8988T (cell line): ENCODE measurements around the gene PACRG.

Source experiments
- DNase-seq: peaks from one replicate; pipeline ENCODE4 v3.0.0; 2011

Gene PACRG

DNA sequence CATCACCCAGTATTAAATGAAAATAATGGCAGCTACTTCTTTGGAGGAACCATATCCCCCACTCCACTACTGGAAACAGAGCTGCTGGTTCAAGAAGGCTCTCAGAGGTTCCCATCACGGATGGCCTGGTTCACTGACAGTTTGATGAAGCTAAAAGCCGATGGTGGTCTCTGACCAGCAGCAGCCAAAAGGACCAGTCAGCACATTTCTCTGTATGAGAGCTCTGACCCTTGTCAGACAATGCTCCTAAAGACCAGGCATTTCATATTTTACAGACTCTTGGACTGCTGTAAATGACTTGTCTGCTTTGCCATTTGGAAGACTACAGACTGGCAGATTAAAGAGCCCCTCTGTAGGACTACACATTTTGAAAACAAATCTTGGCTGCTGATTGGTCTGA, 16.8 kb upstream of the PACRG start:
- no peak for DNase-seq

DNA sequence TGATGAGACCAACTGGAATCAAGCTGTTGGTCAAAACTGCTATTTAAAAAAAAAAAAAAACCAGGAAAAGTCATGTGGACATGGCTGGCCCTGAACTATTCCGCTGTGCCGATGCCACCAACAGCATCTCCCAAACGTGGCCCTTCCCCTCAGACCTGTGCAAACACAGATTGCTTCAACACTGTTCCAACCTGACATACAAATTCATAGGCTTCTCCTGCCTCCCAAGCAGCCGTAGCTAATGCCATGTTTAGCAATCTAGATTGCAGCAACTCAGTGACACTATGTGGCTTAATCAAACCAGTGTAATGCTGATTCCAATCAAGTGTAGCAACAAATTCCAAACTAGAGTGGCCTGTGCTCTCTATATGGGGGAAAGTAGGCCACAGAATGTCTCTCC, 16.4 kb upstream of the PACRG start:
- DNase-seq: no peak

DNA sequence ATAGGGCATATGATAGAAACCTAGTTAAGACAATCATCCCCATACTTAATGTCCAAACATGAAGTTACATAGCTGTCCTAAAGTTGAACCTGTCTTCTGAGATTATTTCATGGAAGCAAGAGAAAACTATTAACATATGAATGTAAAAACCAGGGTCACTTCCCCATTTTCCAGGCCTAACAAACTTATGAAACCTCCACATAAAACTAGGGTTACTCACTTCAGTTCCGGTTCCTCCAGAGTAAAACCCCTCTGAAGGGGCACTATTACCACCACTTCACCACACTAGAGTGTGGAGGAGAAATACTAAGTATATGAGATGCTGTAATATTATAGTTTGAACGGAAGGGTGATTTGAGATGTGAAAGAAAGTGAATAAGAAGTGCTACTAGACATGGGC, 15.1 kb upstream of the PACRG start:
- no peak for DNase-seq

DNA sequence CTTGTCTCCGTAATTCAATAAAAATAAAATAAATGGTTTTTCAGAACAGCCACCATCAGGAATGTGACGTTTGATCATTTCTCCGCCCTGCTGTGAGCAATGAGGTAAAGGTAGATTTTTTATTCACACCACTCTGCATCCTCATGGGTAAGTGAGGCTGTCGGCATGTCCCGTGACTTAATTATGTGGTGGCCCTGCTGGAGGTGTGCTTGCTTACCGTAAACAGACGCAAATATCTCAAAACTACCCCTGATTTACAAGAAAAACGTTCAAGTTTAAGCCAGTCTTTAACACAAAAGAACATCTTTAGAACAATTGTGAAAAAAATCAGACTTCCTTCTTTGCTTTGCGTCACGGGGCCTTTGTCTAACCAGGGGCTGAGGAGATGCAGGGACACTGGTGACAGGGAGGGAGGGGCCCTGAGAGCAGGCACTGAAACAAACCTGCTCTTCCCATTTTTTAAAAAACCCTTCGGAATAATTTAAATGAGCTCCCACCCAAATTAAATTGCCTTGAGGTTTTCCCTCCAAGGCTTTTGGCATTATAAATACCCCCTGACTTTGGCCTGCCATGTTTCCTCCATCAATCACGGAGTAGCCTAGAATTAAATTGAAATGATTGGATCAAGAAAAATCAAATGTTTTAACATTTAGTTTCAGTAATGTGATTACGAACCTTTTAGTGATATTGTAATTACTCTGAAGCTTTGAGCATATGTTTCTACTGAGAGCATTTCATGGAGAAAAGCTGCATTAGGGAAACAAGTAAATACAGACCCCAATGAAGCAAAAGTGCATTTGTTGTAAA, 13.6 kb upstream of the PACRG start:
- DNase-seq: no peak

DNA sequence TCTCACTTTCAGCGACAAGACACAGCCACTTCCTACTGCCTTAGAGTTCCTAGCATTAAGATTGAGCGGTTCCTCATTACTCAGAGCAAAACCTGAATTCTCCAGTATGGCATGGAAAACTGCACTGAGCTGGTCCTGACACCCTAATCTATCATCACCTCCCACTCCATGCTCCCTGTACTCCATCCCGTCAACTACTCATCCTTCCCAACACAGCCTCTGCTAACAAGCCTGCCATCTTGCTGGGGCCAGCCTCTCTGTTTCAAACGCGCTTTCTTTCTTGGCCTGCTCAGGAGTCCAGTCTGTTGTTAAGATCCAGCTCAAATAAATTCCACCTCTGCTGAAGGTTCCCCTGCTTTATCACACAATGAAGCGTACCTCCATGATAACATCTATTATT, 12.2 kb upstream of the PACRG start:
- DNase-seq: no peak

DNA sequence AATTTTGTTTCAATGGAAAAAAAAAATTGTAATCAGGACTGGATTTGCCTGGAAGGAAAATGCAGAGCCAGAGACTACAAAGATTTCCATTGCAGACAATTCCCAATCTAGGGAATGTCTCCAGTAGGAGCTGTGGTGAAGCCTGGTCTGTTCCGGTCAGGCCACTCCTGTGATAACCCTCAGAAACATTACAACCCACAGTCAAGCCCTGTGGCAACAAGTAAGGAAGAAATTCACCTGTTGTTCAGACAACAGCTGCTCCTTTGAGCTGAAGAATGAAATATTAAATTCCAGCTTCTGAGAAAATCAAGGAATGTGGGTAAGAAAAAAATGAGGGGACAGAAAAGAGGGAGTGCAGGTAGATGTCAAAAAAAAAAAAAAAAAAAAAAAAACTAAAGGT, 8.2 kb upstream of the PACRG start:
- no peak for DNase-seq

DNA sequence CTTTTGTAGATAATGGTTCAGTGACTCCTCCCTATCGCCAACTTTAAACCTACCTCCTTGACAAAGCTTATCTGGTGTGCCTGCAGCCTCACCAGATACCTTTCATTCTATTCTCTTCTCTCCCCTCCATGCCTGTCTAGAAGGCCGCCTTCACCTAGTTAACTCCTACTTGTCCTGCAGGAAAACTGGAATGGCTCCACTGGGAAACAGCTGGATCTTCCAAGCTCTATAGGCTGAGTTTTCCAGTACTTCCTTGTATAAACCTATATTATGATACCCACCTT, 6.4 kb upstream of the PACRG start:
- DNase-seq: no peak

DNA sequence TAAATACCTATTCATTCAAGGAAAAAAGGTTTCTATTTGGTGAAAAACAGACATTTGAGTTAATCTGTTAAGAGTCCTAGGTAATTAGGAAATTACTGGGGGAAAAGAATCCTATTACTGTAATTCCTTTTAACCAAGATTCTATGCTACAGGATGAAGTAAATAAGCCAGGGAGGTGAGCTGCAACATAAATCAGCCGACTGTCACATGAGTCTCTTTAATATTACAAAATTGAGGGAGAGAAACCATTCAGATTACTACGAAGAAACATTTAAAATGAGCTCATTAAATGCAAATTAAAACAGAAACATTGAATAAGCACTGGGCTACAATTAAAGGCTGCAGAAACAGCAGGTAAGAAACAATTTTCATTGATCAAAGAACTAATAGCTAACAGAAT, 5.5 kb upstream of the PACRG start:
- DNase-seq: no peak

DNA sequence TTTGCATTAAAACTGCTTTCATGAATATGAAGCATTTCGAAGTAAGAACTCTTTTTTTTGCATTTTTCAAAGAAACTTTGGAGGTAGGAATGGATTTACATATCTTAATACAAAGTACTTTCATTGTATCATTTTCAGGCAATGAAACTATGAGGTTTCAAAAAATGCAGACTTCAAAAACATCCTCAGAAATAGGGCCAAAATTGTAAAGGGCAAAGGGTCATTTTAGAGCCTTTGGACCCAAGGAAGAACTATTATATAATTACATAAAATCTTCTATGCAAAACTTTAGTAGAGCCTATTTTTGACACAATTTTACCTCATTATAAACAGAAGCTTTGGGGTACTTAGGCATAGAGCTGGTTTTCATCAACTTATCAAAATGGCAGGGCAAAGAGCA, 5.1 kb upstream of the PACRG start:
- DNase-seq: no peak

DNA sequence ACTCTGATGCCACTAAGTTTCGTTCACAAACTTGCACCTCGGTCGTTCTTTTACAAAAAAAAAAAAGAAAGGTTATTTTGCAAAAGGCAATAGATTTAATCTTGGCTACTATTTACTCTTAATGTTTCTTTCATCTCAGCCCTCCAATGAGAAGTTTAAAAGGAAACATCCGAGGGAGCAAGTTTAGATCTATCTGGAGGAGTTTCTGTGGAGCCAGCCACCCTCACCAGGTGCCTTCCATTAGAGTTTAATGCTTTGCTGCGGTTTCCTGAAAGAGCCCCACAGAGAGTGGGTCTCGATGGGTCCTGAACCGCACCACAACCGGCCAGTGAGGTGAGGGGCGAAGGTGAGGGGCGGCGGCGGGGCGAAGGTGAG, 840 bp upstream of the PACRG start:
- DNase-seq: no peak

DNA sequence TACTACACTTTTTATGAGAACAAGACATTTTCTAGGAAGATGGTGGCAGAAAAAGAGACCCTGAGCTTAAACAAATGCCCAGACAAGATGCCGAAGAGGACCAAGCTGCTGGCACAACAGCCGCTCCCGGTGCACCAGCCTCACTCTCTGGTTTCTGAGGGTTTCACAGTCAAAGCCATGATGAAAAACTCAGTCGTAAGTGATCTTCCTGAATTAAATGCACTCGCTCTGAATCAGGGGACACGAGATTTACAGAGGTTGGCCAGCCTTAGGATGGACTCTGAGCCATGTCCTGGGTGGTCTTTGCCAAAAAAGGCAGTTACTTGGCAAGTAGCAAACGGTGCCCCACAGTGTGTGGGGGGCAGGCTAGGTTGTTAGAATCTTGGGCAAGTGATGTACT, 423 bp downstream of the PACRG start:
- no peak for DNase-seq

DNA sequence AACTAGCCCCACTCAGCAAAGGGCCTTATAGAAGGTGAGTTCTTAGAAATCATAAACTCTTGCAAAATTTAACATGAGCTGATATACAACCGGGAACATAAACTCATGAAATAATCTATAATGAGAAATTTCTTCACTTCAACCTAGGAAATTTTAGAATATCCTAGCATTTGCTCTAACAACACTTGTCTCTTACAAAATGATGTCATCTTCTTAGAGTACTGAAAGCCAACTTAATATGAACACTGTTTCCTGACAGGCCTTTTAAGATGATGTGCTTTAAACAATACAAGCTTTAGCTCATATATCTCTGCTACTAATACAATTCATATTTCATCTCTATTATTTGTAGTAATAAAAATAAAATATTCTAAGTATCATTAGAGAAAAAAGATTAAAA, 932 bp downstream of the PACRG start:
- no peak for DNase-seq

DNA sequence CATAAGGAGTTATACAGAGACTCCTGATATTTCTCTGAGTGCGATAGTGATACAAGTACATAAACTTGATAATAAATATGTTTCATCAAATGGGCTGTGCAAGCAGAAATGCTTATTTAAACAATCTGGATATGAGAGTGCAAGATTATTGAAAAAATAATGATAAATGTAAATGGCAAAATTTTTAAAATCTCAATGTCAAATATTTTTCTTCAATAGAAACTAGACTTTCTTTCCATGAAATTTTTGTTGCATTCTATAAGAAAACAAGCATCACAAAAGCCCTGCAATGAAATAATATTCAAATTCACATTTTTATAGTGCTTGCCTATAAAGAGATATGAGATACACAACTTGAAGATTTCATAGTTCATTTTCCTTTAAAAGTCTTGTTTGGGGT, 2.7 kb downstream of the PACRG start:
- DNase-seq: no peak

DNA sequence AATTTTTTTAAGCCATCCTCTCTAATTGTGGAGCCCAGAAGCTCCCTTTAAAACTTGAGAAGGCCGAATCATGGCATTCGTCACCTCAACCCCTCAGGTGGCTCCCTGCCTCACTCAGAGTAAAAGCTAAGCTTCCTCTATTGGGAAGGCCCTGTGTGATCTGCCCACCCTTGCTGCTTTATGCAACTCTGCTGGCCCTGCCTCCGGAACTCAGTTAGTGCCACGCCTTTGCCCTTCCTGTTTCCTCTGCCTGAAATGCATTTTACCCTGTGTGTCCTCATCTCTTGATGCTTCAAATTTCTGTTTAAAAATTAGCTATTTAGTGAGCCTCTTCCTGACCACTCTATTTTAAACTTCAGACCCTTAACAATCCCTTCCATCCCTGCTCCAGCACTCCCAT, 5.7 kb downstream of the PACRG start:
- no peak for DNase-seq

DNA sequence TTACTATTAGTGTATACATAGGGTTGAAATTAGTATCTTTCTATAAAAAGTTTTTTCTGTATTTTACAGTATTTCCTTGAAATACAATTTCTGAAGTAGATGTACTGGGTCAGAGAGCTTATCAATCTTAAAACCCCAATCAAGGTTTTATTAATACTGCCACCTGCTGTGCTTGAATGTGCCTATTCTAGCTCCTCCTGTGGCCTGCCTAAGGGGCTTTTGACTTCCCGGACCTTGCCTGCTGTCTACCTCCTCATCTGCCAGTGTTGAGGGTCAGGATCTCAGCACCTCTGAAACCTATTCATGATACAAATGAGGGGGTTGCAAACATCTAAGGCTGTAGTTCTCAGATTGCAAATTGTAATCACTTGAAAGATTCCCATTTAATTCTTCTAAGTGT, 9.2 kb downstream of the PACRG start:
- no peak for DNase-seq

DNA sequence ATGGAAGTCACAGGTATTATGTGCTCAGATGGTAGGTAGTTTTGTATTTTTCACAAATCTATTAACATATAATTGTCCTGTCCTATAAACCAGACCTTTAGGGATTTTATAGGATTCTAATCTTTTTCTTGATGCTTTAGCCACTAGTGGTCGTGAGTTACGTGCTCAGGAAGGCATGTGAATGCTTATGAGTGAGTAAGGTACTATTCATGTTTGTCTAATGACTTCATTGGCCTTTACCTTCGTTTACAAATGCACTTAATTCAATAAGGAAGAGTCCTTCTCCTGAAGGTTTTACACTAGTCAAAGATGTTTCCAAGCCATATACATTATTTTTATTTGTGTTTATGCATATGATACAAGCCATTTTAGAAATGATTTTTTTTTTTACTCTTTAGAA, 23.0 kb downstream of the PACRG start:
- DNase-seq: no peak

DNA sequence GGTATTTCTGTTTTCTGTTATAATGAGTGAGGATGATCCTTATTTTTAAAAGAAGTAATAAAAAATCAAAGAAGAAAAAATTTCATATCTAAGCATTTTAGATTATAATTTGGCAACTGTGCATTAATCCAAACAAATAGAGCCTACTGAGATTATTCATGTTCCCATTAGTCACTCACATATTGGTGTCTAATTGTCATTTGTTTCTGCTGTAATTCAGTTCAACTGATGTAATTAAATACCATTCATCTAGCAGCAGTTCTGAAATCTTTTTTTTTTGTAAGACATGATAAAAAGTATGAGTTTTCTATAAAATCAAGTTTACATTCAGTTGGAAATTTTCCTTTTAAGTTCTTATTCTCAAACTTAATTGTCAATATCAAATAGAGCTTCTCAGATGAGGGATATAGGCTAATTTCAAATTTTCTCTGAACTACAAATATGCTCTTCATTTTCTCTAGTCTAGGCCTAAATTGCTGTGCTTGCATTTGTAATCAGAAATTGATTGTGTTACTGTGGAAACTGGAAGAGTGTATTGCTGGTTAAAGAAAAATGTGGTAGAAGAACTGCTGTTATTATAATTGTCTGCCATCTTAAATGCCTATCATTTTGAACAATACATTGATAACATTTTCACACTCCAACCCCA, 23.6 kb downstream of the PACRG start:
- DNase-seq: no peak

DNA sequence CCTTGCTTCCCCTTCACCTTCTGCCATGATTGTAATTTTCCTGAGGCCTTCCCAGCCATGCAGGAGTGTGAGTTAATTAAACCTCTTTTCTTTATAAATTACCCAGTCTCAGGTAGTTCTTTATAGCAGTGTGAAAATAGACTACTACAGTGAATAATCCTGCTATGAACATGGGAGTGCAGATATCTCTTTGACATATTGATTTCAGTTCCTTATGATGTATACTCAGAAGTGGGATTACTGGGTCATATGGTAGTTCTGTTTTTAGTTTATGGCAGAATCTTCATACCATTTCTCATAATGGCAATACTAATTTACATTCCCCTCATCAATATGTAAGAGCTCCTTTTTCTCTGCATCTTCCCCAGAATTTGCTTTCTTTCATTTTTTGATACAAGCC, 26.0 kb downstream of the PACRG start:
- no peak for DNase-seq

DNA sequence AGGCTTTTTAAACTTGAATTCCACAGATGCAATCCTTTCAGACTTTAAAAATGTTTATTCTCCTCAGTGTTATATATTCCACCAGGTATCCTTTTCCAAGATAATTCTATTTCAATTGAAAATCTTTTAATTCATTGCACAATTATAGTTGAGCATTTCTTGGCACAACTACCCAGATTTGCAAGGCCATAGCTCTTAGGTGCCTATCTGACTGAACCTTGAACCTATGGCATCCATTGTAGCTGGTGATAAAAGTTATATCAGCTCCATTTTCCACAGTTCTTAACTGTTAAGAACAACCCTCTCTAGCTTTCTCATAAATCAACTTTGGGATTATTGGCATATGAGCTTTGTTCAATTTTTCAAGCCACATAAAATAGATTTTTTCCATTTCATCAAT, 42.4 kb downstream of the PACRG start:
- DNase-seq: no peak

DNA sequence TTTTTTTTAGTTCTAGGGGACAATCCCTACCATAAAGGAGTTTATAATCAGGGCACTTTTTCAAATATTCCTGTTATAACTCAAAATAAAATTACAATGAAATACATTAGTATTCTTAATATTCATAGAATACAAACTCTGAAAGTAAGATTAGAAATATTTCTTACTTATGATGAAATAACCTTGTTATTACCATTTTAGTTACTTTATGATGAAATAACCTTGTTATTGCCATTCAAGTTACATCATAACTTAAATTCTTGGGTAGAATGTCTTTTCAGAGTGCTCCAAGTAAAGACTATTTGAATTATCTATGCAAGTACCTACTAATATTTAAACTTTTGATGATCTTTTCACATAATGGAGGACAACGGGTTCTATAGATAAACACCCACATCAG, 43.2 kb downstream of the PACRG start:
- no peak for DNase-seq

DNA sequence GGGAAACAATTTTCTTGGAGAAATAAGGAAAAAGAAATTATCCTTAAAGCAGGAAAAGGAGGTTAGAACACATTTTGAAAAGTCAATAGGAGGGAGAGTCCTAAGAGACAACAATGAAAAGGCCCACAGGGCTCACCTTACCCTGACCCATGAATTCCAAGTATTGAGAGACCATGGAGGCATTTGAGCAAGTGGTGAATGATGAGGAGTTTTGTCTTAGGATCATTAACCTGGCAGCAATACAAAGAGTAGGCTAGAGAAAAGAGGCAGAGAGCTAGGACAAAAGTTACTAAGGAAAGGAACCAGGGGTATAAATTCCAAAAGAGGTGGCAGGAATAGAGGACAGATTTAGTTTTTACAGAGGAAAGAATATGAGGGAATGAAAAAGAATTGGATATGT, 44.7 kb downstream of the PACRG start:
- DNase-seq: no peak

DNA sequence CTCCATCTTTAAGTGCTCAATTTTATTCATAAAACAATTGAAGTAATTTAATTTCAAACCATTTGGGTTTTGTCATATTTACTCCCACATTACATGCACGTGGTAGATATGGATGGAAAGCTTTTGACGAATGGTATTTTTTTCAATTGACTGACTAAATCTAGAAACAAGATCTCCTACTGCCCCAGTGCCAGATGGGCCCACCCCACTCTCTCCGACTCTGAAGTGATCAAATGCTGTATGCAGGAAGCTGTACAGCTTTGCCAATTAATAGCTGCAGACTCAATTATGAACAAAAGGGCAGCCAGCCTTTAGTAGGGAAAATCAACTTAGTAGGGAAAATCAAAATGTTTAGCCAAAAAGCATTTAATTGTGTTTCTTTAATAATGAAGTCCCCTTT, 46.2 kb downstream of the PACRG start:
- no peak for DNase-seq

DNA sequence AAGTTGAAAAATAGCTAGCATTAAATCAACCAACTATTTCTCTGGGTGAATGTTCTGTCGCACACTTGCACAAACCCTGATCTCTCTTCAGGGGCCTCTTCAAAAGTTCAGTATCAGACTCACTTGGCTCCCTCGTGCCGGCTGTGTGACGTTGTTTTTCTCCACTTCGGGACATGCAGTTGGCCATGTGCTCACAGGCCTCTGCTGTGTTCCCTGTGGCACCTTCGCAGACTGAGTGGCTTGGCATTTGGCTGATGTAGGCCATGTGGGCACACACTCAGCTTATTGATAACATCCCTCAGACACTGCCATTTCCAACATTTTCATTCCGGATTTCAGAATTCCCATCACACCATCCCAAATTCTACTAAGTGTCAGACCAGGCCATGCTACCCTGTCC, 49.3 kb downstream of the PACRG start:
- DNase-seq: no peak

DNA sequence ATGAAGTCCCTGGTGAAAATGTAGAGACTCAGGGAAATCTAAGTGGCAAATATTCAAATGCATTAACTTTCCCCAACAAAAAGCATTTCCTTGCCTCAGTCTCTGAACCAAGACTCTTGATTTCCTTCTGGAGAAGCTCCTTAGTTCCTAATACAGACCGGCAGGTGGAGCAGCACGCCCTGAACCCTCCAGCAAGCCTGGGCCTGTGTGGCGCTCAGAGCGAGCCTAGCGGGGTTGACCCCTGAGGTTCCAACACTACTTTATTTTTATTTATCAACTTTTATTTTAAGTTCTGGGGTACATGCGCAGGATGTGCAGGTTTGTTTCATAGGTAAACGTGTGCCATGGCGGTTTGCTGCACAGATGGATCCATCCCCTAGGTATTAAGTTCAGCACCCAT, 50.8 kb downstream of the PACRG start:
- DNase-seq: no peak

DNA sequence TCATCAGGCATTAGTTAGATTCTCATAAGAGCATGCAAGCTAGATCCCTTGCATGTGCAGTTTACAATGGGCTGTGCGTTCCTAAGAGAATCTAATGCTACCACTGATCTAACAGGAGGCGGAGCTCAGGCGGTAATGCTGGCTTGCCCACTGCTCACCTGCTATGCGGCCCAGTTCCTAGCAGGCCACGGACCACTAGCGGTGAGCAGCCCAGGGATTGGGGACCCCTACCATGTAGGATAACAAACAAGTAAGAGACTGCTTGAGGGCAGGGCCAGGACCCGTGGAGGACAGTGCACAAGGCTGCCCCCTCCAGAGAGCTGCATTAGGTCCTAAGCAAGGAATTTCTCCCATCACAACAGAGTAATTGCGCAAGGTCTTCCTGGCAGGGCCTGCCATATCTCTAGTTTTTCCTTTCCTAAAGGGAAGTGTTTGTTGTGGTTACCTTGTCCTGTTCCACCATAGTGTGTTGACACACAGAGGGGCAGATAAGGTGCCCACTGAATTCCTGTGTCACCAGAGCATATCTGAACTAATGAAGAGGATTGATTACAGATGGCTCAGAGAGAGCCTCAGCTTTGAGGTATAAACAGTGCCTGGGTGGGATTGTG, 58.0 kb downstream of the PACRG start:
- no peak for DNase-seq
